ENCODE results near the gene GJA9. TPM values are rescaled to one million over a fixed set of nuclear protein-coding genes. Genes with fewer than 3 reads are reported as not detected.

The GJA9 gene
- total RNA-seq, 1 experiment from 2014 or later, result not detected

DNA sequence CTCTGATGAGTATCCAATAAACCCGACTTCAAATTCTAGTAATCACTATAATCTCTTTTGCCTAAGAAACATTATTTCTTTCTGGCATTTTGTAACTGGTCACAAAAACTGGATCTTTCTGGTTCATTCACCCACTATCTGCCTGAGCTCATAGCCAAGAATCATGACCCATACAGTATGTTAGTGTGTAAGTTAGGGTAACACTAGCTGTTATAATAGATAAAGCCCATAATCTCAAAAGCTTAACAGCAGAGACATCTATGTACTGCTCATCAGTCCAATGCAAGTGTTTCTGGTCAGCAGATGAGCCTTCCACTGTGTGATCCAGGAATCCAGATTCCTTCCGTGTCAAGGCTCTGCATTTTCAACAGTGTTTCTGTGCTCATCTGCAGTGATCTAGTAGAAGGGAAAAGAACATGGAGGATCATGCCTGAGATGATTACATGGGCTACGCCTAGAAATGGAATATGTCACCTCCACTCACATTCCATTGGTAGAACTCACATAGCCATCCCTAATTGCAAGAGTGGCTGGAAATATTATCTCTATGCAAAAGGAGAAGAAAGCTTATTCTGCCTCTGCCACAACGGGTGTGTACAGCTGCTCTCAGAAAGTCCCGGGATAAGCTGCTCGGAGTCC lies 49.5 kb downstream of the GJA9 start:
- DNase-seq (ENCODE audit: low read depth), result peak; percentile 22

DNA sequence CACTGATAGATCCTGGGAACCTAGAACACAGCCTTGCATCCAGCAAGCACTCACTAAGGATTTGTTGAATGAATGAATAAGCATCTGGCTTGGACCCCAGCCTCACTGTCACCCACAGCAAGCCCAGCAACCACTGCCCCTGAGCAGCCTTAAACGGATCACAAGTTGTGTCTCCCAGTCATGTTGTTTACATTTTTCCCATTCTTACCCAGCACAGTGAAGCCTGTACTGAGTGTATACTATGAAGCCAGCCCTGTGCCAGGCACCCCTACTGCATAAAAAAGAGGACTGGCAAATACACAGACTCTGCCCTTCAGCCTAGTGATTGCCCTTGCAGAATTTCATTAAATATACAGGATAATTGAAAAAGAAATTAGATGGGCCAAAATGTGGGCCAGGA lies 52.0 kb downstream of the GJA9 start:
- no peak for DNase-seq (ENCODE audit: low read depth)

DNA sequence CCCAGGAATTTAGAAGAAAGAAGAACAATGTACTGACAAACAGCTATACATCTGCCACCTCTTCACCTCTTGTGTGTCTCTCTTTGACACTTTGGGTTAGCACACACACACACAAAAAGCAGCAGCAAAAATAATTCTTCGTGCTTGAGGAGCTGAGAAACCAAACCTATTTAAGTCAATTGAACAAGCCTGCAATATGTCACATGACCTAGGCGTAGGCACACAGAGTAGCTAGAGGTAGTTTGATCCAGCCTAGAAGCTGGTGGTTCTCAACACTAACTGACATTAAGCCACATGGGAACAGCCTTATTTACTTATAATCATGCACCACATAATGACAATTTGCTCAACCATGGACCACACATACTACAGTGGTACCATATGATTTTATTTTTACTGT lies 54.1 kb downstream of the GJA9 start:
- no peak for DNase-seq (ENCODE audit: low read depth)

DNA sequence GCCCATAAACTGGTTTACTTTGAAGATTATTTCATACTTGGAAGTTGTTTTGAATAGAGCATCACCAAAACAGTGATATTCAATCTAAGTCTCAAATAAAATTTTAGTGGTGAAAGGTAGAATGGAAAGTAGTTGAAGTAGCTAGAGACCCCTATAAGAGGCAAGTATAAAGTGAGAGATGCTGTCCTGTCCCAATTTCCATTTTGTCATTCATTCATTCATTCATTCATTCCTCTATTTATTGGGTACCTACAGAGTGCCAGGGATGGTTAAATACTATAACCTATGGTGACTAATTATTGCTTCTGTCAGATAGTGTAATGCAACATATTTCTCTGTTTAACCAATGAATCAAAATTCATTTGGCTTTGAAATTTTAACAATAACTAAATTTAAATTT lies 54.5 kb downstream of the GJA9 start:
- DNase-seq (ENCODE audit: low read depth), result no peak

DNA sequence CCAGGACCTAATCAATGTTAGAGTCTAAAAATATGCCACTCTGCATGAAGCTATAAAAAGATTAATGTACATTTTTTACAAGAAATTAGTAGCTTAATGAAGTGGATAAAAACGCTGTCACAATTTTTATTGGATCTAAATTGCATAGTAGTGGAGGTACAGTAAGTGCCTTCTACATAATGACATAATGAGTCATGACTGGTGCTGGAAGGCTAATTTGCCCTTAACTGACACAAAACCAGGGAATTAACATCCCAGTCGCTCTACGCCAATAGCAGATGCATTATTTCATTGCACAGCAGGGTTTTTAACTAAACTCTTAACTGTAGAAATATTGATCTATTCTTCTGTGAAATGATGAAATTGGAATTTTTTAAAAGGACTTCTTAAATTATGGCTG lies 55.1 kb downstream of the GJA9 start:
- DNase-seq (ENCODE audit: low read depth), result no peak

Other genes with a start within 250 kb of the GJA9 start
- gene RRAGC, start 21.8 kb downstream of the GJA9 start, total RNA-seq (2014; rRNA removed), result 14.4 and 21.0 TPM in 2 replicates
- gene MYCBP, start 8.2 kb downstream of the GJA9 start, total RNA-seq (2014; rRNA removed), result 37.3 and 40.5 TPM in 2 replicates
- 0.17 and 0.96 TPM in 2 replicates for gene RHBDL2, start 60.2 kb upstream of the GJA9 start, total RNA-seq (2014; rRNA removed)
- 52.4 and 52.6 TPM in 2 replicates for gene AKIRIN1, start 109.7 kb upstream of the GJA9 start, total RNA-seq (2014; rRNA removed)
- 124 and 236 TPM in 2 replicates for gene NDUFS5, start 144.8 kb upstream of the GJA9 start, total RNA-seq (2014; rRNA removed)

All from LHCN-M2 (cell line).